ENCODE results near the gene ACOXL. TPM values are rescaled to one million over a fixed set of nuclear protein-coding genes. Genes with fewer than 3 reads are reported as not detected.

Gene ACOXL
- polyA plus RNA-seq, 3 donors: 0.35 TPM; not detected in 2

GRCh38 chr2:111037128-111037527 is 304.8 kb downstream of the ACOXL start:
- TF ChIP-seq CTCF (IDR thresholded peaks at IDR 0.05): no peak
- peak overlapping the region in 1 of 2 donors; percentile 5 for H3K27ac ChIP-seq (ENCODE audit: low read depth in 1 of 2, low read length in 2 of 2)
- no peaks in the 10 kb centered on the region for H3K36me3 ChIP-seq (replicated peaks in 1 of 2; ENCODE audit: control insufficient read depth in 1 of 2, insufficient read depth in 2 of 2, low read length in 2 of 2)
- DNase-seq: peak; percentile 47 to 60 (median 48)
- H3K4me1 ChIP-seq (ENCODE audit: control insufficient read depth in 1 of 2, insufficient read depth in 2 of 2, low read length in 2 of 2): peaks cover 47 to 59% of the 10 kb centered on the region in 2 donors
- intact Hi-C loops (cut with micrococcal nuclease): no loop called here
- no peak overlapping the region for H3K4me3 ChIP-seq (replicated peaks in 1 of 3; ENCODE audit: low read depth in 2 of 3, low read length in 3 of 3)
- Mint-ChIP-seq H3K4me1 (peaks cover 57% of the 10 kb centered on the region), H3K36me3 (no peaks in the 10 kb centered on the region), H3K27ac (peak overlapping the region in 4 of 7 donors; percentile 52 to 88 (median 70)), H3K4me3 (no peak overlapping the region), H3K9me3 (no peaks in the 10 kb centered on the region), H3K27me3 (ENCODE audit: low read depth in 3 of 3) (peaks cover 0 to 6% (median 2%) of the 10 kb centered on the region in 3 donors)
- no peaks in the 10 kb centered on the region for H3K79me2 ChIP-seq (ENCODE audit: insufficient read depth, low read length)
- 94% methylated on average over 2 of the region's 3 CpGs for WGBS (ENCODE audit: insufficient coverage)
- H4K20me1 ChIP-seq (ENCODE audit: insufficient read depth, low read length): no peaks in the 10 kb centered on the region
- no peaks in the 10 kb centered on the region for H3K27me3 ChIP-seq (ENCODE audit: control insufficient read depth in 2 of 2, insufficient read depth in 2 of 2, low read length in 2 of 2)
- no peaks in the 10 kb centered on the region for H3K9me3 ChIP-seq (replicated peaks in 1 of 2; ENCODE audit: control insufficient read depth in 1 of 2, insufficient read depth in 1 of 2, low read length in 2 of 2)
- H3K4me2 ChIP-seq (replicated peaks; ENCODE audit: extremely low read depth, low read length, poor library complexity, severe bottlenecking): no peak overlapping the region
- no peak overlapping the region for H3K9ac ChIP-seq (ENCODE audit: insufficient read depth, low read length, poor library complexity, severe bottlenecking)
- H2AFZ ChIP-seq (ENCODE audit: insufficient read depth, low read depth, low read length, poor library complexity, severe bottlenecking): peak overlapping the region; percentile 1

- no peaks in the 10 kb centered on the region for H3K27me3 ChIP-seq (ENCODE audit: control insufficient read depth in 2 of 2, insufficient read depth in 2 of 2, low read length in 2 of 2)
- H4K20me1 ChIP-seq (ENCODE audit: insufficient read depth, low read length): no peaks in the 10 kb centered on the region
- Mint-ChIP-seq H3K27me3 (ENCODE audit: low read depth in 3 of 3) (peaks cover 0 to 7% (median 2%) of the 10 kb centered on the region in 3 donors), H3K4me1 (peaks cover 54% of the 10 kb centered on the region), H3K9me3 (no peaks in the 10 kb centered on the region), H3K36me3 (no peaks in the 10 kb centered on the region), H3K4me3 (no peak overlapping the region), H3K27ac (no peak overlapping the region)
- H3K27ac ChIP-seq (ENCODE audit: low read depth in 1 of 2, low read length in 2 of 2): no peak overlapping the region
- no peak overlapping the region for H2AFZ ChIP-seq (ENCODE audit: insufficient read depth, low read depth, low read length, poor library complexity, severe bottlenecking)
- H3K4me2 ChIP-seq (replicated peaks; ENCODE audit: extremely low read depth, low read length, poor library complexity, severe bottlenecking): no peak overlapping the region
- 98% methylated on average over 4 of the region's 5 CpGs for WGBS (ENCODE audit: insufficient coverage)
- TF ChIP-seq CTCF (IDR thresholded peaks at IDR 0.05): no peak
- no peak for DNase-seq
- no peaks in the 10 kb centered on the region for H3K36me3 ChIP-seq (replicated peaks in 1 of 2; ENCODE audit: control insufficient read depth in 1 of 2, insufficient read depth in 2 of 2, low read length in 2 of 2)
- H3K9ac ChIP-seq (ENCODE audit: insufficient read depth, low read length, poor library complexity, severe bottlenecking): no peak overlapping the region
- intact Hi-C loops (cut with micrococcal nuclease): no loop called here
- H3K4me3 ChIP-seq (replicated peaks in 1 of 3; ENCODE audit: low read depth in 2 of 3, low read length in 3 of 3): no peak overlapping the region
- H3K4me1 ChIP-seq (ENCODE audit: control insufficient read depth in 1 of 2, insufficient read depth in 2 of 2, low read length in 2 of 2): peaks cover 40 to 51% of the 10 kb centered on the region in 2 donors
- no peaks in the 10 kb centered on the region for H3K9me3 ChIP-seq (replicated peaks in 1 of 2; ENCODE audit: control insufficient read depth in 1 of 2, insufficient read depth in 1 of 2, low read length in 2 of 2)
- no peaks in the 10 kb centered on the region for H3K79me2 ChIP-seq (ENCODE audit: insufficient read depth, low read length)
These were observed 307.4 kb downstream of the ACOXL start for GRCh38 chr2:111039628-111040383.
